ENCODE data around the gene BATF.

Gene BATF

DNA sequence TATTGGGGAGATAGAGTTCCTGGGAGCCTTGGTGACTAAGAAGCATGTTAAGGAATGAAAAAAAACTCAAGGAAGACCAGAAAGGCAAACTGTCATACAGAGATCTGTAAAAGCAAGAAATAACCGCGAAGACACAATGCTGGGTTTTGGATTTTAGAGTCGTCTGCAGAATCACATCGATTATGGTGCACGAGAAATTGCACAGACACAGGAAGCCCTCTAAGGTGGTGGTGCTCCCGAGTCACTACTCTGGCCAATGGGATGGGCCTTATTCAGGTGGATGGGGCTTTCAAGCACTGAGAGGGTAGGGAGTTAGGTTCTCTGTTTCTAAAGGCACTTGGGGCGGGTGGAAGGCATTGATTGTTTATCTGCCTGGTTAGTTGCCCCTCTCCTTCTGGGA is 45.9 kb downstream of the BATF start:
- TF ChIP-seq, protein P1, sequence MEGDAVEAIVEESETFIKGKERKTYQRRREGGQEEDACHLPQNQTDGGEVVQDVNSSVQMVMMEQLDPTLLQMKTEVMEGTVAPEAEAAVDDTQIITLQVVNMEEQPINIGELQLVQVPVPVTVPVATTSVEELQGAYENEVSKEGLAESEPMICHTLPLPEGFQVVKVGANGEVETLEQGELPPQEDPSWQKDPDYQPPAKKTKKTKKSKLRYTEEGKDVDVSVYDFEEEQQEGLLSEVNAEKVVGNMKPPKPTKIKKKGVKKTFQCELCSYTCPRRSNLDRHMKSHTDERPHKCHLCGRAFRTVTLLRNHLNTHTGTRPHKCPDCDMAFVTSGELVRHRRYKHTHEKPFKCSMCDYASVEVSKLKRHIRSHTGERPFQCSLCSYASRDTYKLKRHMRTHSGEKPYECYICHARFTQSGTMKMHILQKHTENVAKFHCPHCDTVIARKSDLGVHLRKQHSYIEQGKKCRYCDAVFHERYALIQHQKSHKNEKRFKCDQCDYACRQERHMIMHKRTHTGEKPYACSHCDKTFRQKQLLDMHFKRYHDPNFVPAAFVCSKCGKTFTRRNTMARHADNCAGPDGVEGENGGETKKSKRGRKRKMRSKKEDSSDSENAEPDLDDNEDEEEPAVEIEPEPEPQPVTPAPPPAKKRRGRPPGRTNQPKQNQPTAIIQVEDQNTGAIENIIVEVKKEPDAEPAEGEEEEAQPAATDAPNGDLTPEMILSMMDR (conservative IDR thresholded peaks at IDR 0.05; ENCODE audit: low read depth): no peak
- no peak for DNase-seq (ENCODE audit: low spot score)
- no peak overlapping the region for H3K27ac ChIP-seq
- ChIA-PET POLR2A (ENCODE audit: low non-redundant PET) (no interaction called here), CTCF (interaction anchor here (1.3 kb wide), 1 partner anchor 80 kb away, joined by 3 read pairs; no protein-coding TSS in a partner anchor)

DNA sequence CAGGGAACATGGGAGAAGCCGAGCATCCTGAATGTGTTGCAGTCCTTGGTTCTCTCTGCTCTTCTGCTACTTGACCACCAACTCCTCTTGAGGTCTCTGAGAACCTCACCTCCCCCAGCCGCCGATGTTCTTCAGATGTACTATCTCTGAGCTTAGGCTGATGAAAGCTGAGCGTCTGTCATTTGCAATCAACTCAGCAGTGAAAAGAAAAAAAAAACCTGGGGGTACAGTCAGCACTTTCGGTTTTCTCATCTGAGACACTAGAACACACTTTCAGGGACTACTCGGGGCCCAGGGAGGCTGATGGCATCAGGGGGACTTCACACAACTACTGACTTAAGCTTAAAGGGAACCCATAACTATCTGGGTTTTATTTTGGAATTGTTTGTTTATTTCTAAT is 46.5 kb downstream of the BATF start:
- TF ChIP-seq, protein P1 (conservative IDR thresholded peaks at IDR 0.05; ENCODE audit: low read depth): no peak
- CTCF ChIA-PET: interaction anchor here (0.7 to 1.3 kb wide), 2 partner anchors 80 to 1632 kb away, joined by 3 to 4 read pairs; no protein-coding TSS in a partner anchor
- POLR2A ChIA-PET (ENCODE audit: low non-redundant PET): no interaction called here
- H3K27ac ChIP-seq: no peak overlapping the region
- no peak for DNase-seq (ENCODE audit: low spot score)

DNA sequence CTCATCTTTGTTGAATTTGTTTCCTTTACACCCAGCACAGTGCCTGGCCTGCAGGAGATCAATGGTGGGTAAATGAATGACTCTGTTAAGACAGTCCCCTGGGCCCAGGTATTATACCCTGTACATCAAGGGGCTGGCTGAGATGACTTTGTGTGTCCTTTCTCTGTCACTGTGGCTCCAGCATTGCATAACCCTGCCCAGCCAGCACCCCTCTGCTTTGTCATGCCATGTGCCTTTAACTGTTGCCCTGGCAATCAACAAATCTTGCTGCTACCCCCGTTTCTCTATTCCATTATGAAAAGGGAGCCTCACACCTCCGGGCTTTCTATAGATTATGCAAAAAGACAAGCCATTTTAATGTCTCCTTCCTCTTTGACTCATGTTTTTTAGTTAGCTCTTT is 48.5 kb downstream of the BATF start:
- ChIA-PET POLR2A (ENCODE audit: low non-redundant PET) (no interaction called here), CTCF (interaction anchor here (1.4 kb wide), 1 partner anchor 10 kb away, joined by 9 read pairs; no protein-coding TSS in a partner anchor)
- TF ChIP-seq, protein P1 (conservative IDR thresholded peaks at IDR 0.05; ENCODE audit: low read depth): no peak
- no peak for DNase-seq (ENCODE audit: low spot score)
- no peak overlapping the region for H3K27ac ChIP-seq

DNA sequence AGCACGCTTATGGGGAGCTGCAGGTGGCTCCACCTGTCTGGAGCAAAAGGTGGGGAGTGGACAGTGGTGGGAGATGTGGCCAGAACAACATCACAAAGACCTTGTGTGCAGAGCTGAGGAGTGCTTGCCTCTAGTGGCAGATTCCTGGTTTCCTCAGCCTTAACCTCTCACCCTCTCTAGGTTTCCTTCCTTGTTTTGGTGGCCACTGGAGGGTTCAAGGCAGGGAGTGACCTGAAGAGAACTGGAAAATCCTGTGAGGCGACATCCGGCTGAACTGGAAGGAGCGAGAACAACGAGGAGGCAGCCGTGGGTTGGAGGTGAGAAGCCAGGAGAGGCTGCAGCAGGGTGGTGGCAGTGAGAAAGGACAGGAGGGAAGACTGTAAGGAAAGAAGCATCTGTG is 49.8 kb downstream of the BATF start:
- DNase-seq (ENCODE audit: low spot score): no peak

DNA sequence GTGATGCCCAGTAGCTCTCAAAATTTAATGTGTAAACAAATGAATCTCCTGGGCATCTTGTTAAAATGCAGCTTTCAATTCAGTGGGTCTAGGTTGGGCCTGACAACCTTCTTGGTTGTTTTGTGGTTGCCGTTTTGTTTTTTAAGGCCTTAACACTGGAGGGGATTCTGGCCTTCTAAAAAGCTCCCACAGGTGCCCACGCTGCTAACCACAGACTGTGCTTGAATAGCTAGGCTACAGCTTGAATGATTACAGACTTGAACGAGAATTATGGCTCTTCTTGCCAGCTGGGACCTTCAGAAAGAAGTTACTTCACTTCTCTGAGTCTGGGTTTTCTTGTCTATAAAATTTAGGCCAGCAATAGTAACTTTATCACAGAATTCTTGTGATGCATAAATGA is 54.8 kb downstream of the BATF start:
- POLR2A ChIA-PET (ENCODE audit: low non-redundant PET): no interaction called here
- CTCF ChIA-PET: interaction anchor here (0.6 to 8.9 kb wide), 12 partner anchors 17 to 405 kb away, joined by 3 to 162 read pairs (median 4); partner anchors contain the start of genes ERG28, TGFB3 and TTLL5

More for the DNA sequence above, 49.8 kb downstream of the BATF start:
- TF ChIP-seq, protein P1 (conservative IDR thresholded peaks at IDR 0.05; ENCODE audit: low read depth): no peak
- no peak overlapping the region for H3K27ac ChIP-seq
- POLR2A ChIA-PET (ENCODE audit: low non-redundant PET): no interaction called here
- CTCF ChIA-PET: interaction anchor here (0.6 to 8.9 kb wide), 3 partner anchors 11 to 251 kb away, joined by 3 to 162 read pairs (median 9); no protein-coding TSS in a partner anchor

DNA sequence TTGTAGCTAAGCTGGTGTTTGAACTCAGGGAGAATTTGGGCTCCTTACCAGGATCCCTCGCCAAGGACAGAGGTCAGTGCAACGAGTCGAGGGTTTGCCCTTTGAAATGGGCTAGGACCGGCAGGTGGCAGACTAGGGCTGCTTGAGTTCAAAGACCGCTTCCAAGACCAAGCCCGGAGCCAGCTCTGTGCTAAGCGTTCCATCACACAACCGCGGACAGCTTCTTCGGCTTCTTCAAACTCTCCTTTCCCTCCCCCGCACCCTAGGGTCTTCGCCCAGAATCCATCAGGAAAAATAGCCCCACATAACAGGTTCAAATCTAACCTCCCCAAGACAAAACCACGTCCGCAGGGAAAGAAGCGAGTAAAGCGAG is 55.4 kb downstream of the BATF start:
- peak overlapping the region; percentile 85 for H3K27ac ChIP-seq
- CTCF ChIA-PET: interaction anchor here (0.6 to 8.9 kb wide), 14 partner anchors 10 to 405 kb away, joined by 3 to 162 read pairs (median 4); partner anchors contain the start of genes ERG28, TGFB3 and TTLL5
- POLR2A ChIA-PET (ENCODE audit: low non-redundant PET): no interaction called here

More for the DNA sequence above, 54.8 kb downstream of the BATF start:
- no peak for DNase-seq (ENCODE audit: low spot score)
- H3K27ac ChIP-seq: no peak overlapping the region
- TF ChIP-seq, protein P1 (conservative IDR thresholded peaks at IDR 0.05; ENCODE audit: low read depth): no peak

More for the DNA sequence above, 55.4 kb downstream of the BATF start:
- DNase-seq (ENCODE audit: low spot score): peak; percentile 85
- TF ChIP-seq, protein P1 (conservative IDR thresholded peaks at IDR 0.05; ENCODE audit: low read depth): peak; percentile 83
